H9 (cell line): ENCODE results near the gene POU5F1. TPM values are rescaled to one million over a fixed set of nuclear protein-coding genes. Genes with fewer than 3 reads are reported as not detected.

Experiments used
- DNase-seq: peaks from one replicate; pipeline ENCODE4 v3.0.0-alpha.2; 2017
- H2AFZ ChIP-seq: one replicate; pipeline ENCODE4 v1.6.1; 2013; ENCODE audit warnings: mild to moderate bottlenecking, low read length, control low read depth, moderate library complexity
- H2AK5ac ChIP-seq: 2 replicates; pipeline ENCODE4 v1.6.1; 2013; ENCODE audit warnings: low read length, control low read depth, mixed read lengths; ENCODE audit not compliant: insufficient read length
- H2BK120ac ChIP-seq: one replicate; pipeline ENCODE4 v1.6.1; 2013; ENCODE audit warnings: low read depth, mild to moderate bottlenecking, low read length, control low read depth, inconsistent platforms; ENCODE audit not compliant: poor library complexity, severe bottlenecking
- H2BK12ac ChIP-seq: 2 replicates; pipeline ENCODE4 v1.6.1; 2013; ENCODE audit warnings: low read length, control low read depth, mixed read lengths, low read depth; ENCODE audit not compliant: insufficient read length
- H2BK15ac ChIP-seq: 2 replicates; pipeline ENCODE4 v1.6.1; 2013; ENCODE audit warnings: low read depth, low read length, control low read depth
- H2BK20ac ChIP-seq: one replicate; pipeline ENCODE4 v1.6.1; 2013; ENCODE audit warnings: low read depth, mild to moderate bottlenecking, low read length, control low read depth, inconsistent platforms; ENCODE audit not compliant: poor library complexity, severe bottlenecking
- H2BK5ac ChIP-seq: 2 replicates; pipeline ENCODE4 v1.6.1; 2013; ENCODE audit warnings: low read length, control low read depth, mixed read lengths; ENCODE audit not compliant: insufficient read length
- H3K14ac ChIP-seq: 2 replicates; pipeline ENCODE4 v1.6.1; 2013; ENCODE audit warnings: low read length, control low read depth; ENCODE audit not compliant: insufficient read depth
- H3K18ac ChIP-seq: 2 replicates; pipeline ENCODE4 v1.6.1; 2013; ENCODE audit warnings: low read depth, mild to moderate bottlenecking, mixed read lengths, low read length, control low read depth; ENCODE audit not compliant: insufficient read length
- H3K23ac ChIP-seq: 2 replicates; pipeline ENCODE4 v1.6.1; 2013; ENCODE audit warnings: low read length, control low read depth, mixed read lengths, low read depth; ENCODE audit not compliant: insufficient read length
- H3K23me2 ChIP-seq: 2 replicates; pipeline ENCODE4 v1.6.1; 2013; ENCODE audit warnings: low read depth, mild to moderate bottlenecking, mixed read lengths, low read length, control low read depth; ENCODE audit not compliant: insufficient read length, poor library complexity, severe bottlenecking
- H3K27ac ChIP-seq: 2 replicates; pipeline ENCODE4 v1.5.1; 2013; ENCODE audit warnings: low read length, control low read depth, mixed read lengths, low read depth; ENCODE audit not compliant: insufficient read length
- H3K27me3 ChIP-seq: 2 replicates; pipeline ENCODE4 v1.6.1; 2013; ENCODE audit warnings: low read length, control low read depth, inconsistent platforms; ENCODE audit not compliant: insufficient read depth
- H3K4ac ChIP-seq: 2 replicates; pipeline ENCODE4 v1.6.1; 2013; ENCODE audit warnings: low read depth, mild to moderate bottlenecking, control low read depth, inconsistent platforms, low read length, moderate library complexity
- H3K4me1 ChIP-seq: 2 replicates; pipeline ENCODE4 v1.6.1; 2013; ENCODE audit warnings: low read length, control low read depth, inconsistent platforms; ENCODE audit not compliant: insufficient read depth
- H3K4me2 ChIP-seq: 2 replicates; pipeline ENCODE4 v1.6.1; 2013; ENCODE audit warnings: low read length, control low read depth, mixed read lengths; ENCODE audit not compliant: insufficient read length, insufficient read depth
- H3K56ac ChIP-seq: 2 replicates; pipeline ENCODE4 v1.6.1; 2013; ENCODE audit warnings: low read depth, mild to moderate bottlenecking, mixed read lengths, low read length, control low read depth; ENCODE audit not compliant: insufficient read length
- H3K79me1 ChIP-seq: 2 replicates; pipeline ENCODE4 v1.6.1; 2013; ENCODE audit warnings: low read depth, mild to moderate bottlenecking, moderate library complexity, low read length, control low read depth, inconsistent platforms; ENCODE audit not compliant: insufficient read depth, poor library complexity, severe bottlenecking
- H3K79me2 ChIP-seq: 2 replicates; pipeline ENCODE4 v1.6.1; 2013; ENCODE audit warnings: low read length, control low read depth, inconsistent platforms; ENCODE audit not compliant: insufficient read depth
- H3K9ac ChIP-seq: 2 replicates; pipeline ENCODE4 v1.6.1; 2013; ENCODE audit warnings: low read length, control low read depth, mixed read lengths; ENCODE audit not compliant: insufficient read length; ENCODE audit errors: extremely low read depth
- H3K9me3 ChIP-seq: one replicate; pipeline ENCODE4 v1.6.1; 2013; ENCODE audit warnings: low read depth, low read length, inconsistent platforms; ENCODE audit not compliant: control insufficient read depth
- H3T11ph ChIP-seq: one replicate; pipeline ENCODE4 v1.6.1; 2013; ENCODE audit warnings: mild to moderate bottlenecking, low read length, control low read depth, inconsistent platforms
- H4K20me1 ChIP-seq: one replicate; pipeline ENCODE4 v1.6.1; 2013; ENCODE audit not compliant: control insufficient read depth, insufficient read length, insufficient read depth
- H4K5ac ChIP-seq: 2 replicates; pipeline ENCODE4 v1.6.1; 2013; ENCODE audit warnings: low read depth, mild to moderate bottlenecking, mixed read lengths, low read length, control low read depth; ENCODE audit not compliant: insufficient read length
- H4K8ac ChIP-seq: replicated peaks from 2 replicates; pipeline ENCODE4 v1.6.1; 2013; ENCODE audit warnings: low read length, control low read depth, mixed read lengths, low read depth; ENCODE audit not compliant: insufficient read length
- H4K91ac ChIP-seq: 2 replicates; pipeline ENCODE4 v1.6.1; 2013; ENCODE audit warnings: low read depth, mild to moderate bottlenecking, moderate library complexity, mixed read lengths, low read length, control low read depth; ENCODE audit not compliant: insufficient read length
- H3K27ac Mint-ChIP-seq, 3 experiments: 2 replicates in 2 of 3; 3 replicates in 1 of 3; pipeline ENCODE4 v1.8.0; 2020 to 2021; ENCODE audit warnings: mixed read lengths in 3 of 3, mild to moderate bottlenecking in 1 of 3, moderate library complexity in 1 of 3
- H3K27me3 Mint-ChIP-seq: 2 replicates; pipeline ENCODE4 v1.8.0; 2021; ENCODE audit warnings: low read depth, mild to moderate bottlenecking, moderate library complexity, mixed read lengths
- H3K36me3 Mint-ChIP-seq, 3 experiments: 2 replicates in 2 of 3; 3 replicates in 1 of 3; pipeline ENCODE4 v1.8.0; 2020 to 2021; ENCODE audit warnings: low read depth in 3 of 3, mixed read lengths in 3 of 3; ENCODE audit not compliant: insufficient read depth in 1 of 3
- H3K4me1 Mint-ChIP-seq, 2 experiments: 2 replicates each; pipeline ENCODE4 v1.8.0; 2020; ENCODE audit warnings: mixed read lengths in 2 of 2
- H3K4me3 Mint-ChIP-seq, 2 experiments: 2 replicates in 1 of 2; 3 replicates in 1 of 2; pipeline ENCODE4 v1.8.0; 2020 to 2021; ENCODE audit warnings: mild to moderate bottlenecking in 2 of 2, mixed read lengths in 2 of 2, moderate library complexity in 1 of 2
- H3K9me3 Mint-ChIP-seq, 2 experiments: 2 replicates in 1 of 2; 3 replicates in 1 of 2; pipeline ENCODE4 v1.8.0; 2020; ENCODE audit warnings: mild to moderate bottlenecking in 2 of 2, mixed read lengths in 2 of 2, moderate library complexity in 1 of 2
- WGBS: extraction: QIAGEN DNeasy Blood & Tissue Kit; methylation state at CpG from one replicate; pipeline ENCODE4 v1.1.7; 2013; ENCODE audit warnings: missing lambda C conversion rate, low lambda C conversion rate, mixed read lengths; ENCODE audit not compliant: insufficient read length; ENCODE audit errors: extremely low coverage; 5-methylcytosine and 5-hydroxymethylcytosine counted together
- total RNA-seq: library from RNA; stranded (reverse); gene quantifications from 2 replicates; pipeline ENCODE4 v1.2.1, GENCODE V29; 2021
- TF ChIP-seq, protein P1 (sequence below): fragments of 200-600 bp; sonication (generic); conservative IDR thresholded peaks from 3 replicates; pipeline ENCODE4 v1.8.0; 2021; ENCODE audit warnings: antibody characterized with exemption, mild to moderate bottlenecking

The POU5F1 gene
- total RNA-seq, 1 experiment from 2014 or later: 2,134 TPM

GRCh38 chr6:31138982-31139381 is 31.5 kb downstream of the POU5F1 start, which contains the start of gene PSORS1C2:
PSORS1C2 (minus strand) TSS chr6:31139066; CDS start chr6:31139026, 40 bp downstream.
- Histone ChIP-seq H3K9me3 (no peaks in the 10 kb centered on the region), H3K56ac (no peak within 1 kb of the TSS), H4K91ac (no peak within 1 kb of the TSS), H3K4me1 (peaks cover 7% of the 10 kb centered on the region; the same call in 1 of the 2 replicates), H3K27ac (no peak within 1 kb of the TSS), H4K20me1 (no peaks in the 10 kb centered on the region), H3K23me2 (no peaks in the 10 kb centered on the region), H3K4me2 (no peak within 1 kb of the TSS), H3K79me1 (no peaks in the 10 kb centered on the region), H3K79me2 (no peaks in the 10 kb centered on the region), H2BK15ac (no peak within 1 kb of the TSS), H2AFZ (no peak within 1 kb of the TSS), H2BK12ac (no peak within 1 kb of the TSS), H4K5ac (no peak within 1 kb of the TSS), H3K14ac (no peak within 1 kb of the TSS), H3K23ac (no peak within 1 kb of the TSS), H2AK5ac (no peak within 1 kb of the TSS), H3T11ph (no peak within 1 kb of the TSS), H3K9ac (no peak within 1 kb of the TSS), H3K27me3 (no peaks in the 10 kb centered on the region), H4K8ac (no peak within 1 kb of the TSS), H3K4ac (no peak within 1 kb of the TSS), H2BK5ac (no peak within 1 kb of the TSS), H3K18ac (peak within 1 kb of the TSS; percentile 15), H2BK120ac (no peak within 1 kb of the TSS), H2BK20ac (no peak within 1 kb of the TSS)
- no peaks in the 10 kb centered on the region; the same call in none of the 2 replicates for H3K27me3 Mint-ChIP-seq
- no CpG with 5 or more reads among the region's 4 CpGs for WGBS
- no peaks in the 10 kb centered on the region; a peak in 1 of 5 replicates for H3K9me3 Mint-ChIP-seq
- TF ChIP-seq, protein P1, sequence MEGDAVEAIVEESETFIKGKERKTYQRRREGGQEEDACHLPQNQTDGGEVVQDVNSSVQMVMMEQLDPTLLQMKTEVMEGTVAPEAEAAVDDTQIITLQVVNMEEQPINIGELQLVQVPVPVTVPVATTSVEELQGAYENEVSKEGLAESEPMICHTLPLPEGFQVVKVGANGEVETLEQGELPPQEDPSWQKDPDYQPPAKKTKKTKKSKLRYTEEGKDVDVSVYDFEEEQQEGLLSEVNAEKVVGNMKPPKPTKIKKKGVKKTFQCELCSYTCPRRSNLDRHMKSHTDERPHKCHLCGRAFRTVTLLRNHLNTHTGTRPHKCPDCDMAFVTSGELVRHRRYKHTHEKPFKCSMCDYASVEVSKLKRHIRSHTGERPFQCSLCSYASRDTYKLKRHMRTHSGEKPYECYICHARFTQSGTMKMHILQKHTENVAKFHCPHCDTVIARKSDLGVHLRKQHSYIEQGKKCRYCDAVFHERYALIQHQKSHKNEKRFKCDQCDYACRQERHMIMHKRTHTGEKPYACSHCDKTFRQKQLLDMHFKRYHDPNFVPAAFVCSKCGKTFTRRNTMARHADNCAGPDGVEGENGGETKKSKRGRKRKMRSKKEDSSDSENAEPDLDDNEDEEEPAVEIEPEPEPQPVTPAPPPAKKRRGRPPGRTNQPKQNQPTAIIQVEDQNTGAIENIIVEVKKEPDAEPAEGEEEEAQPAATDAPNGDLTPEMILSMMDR: no peak
- peak within 1 kb of the TSS in 1 of 2 experiments; percentile 50; a peak in 3 of 5 replicates for H3K4me3 Mint-ChIP-seq
- peak within 1 kb of the TSS; percentile 48 to 90 (median 53); a peak in 5 of 7 replicates for H3K27ac Mint-ChIP-seq
- peaks cover 43 to 49% of the 10 kb centered on the region in 2 experiments for H3K4me1 Mint-ChIP-seq
- no peak for DNase-seq
- H3K36me3 Mint-ChIP-seq: peaks cover 7 to 18% (median 17%) of the 10 kb centered on the region in 3 experiments; a peak in 6 of 7 replicates
